ENCODE data around the gene CCDC134.

DNA sequence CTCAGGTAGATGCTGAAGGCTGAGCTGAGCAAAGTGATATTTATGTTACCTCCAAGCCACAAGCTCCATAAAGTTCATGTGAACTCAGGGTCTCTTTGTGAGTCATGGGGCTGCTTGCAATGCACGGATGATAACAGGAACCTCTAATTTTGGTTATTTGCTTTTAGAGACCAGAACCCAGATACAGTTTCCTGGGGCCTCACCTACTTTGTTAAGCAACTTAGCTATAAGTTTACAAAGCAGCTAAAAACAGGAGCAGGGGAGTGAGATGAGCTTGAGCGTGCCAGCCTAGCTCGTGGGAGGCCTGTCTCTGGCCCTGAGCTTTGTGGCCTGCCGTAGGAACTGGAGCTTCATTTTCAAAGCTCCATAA, 61.7 kb downstream of the CCDC134 start:
- TF ChIP-seq, protein P1, sequence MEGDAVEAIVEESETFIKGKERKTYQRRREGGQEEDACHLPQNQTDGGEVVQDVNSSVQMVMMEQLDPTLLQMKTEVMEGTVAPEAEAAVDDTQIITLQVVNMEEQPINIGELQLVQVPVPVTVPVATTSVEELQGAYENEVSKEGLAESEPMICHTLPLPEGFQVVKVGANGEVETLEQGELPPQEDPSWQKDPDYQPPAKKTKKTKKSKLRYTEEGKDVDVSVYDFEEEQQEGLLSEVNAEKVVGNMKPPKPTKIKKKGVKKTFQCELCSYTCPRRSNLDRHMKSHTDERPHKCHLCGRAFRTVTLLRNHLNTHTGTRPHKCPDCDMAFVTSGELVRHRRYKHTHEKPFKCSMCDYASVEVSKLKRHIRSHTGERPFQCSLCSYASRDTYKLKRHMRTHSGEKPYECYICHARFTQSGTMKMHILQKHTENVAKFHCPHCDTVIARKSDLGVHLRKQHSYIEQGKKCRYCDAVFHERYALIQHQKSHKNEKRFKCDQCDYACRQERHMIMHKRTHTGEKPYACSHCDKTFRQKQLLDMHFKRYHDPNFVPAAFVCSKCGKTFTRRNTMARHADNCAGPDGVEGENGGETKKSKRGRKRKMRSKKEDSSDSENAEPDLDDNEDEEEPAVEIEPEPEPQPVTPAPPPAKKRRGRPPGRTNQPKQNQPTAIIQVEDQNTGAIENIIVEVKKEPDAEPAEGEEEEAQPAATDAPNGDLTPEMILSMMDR (conservative IDR thresholded peaks at IDR 0.05 in 1 of 2, IDR thresholded peaks at IDR 0.05 in 1 of 2; ENCODE audit: low read depth in 1 of 2, low read length in 2 of 2), result no peak
- no peak for TF ChIP-seq EZH2 (IDR thresholded peaks at IDR 0.05; ENCODE audit: low read length, missing control alignments)
